WERI-Rb-1 (cell line): ENCODE results near the gene NBEAL1.
"Not testable (repeated sequence)": the region's sequence is repeated elsewhere in the genome, so short reads cannot be mapped to it uniquely, and the experiment has no call there.

ENCODE experiments used
- DNase-seq: peaks from one replicate; pipeline ENCODE4 v3.0.0-alpha.2; 2020
- H3K27ac ChIP-seq: fragments of 250-450 bp; sonication (Bioruptor Pico); 2 replicates; pipeline ENCODE4 v1.5.1; 2020; ENCODE audit warnings: mild to moderate bottlenecking, moderate library complexity
- H3K27me3 ChIP-seq: fragments of 250-450 bp; sonication (Bioruptor Pico); 2 replicates; pipeline ENCODE4 v1.5.1; 2021; ENCODE audit warnings: mild to moderate bottlenecking, low read depth, moderate library complexity; ENCODE audit not compliant: insufficient read depth, severe bottlenecking
- H3K36me3 ChIP-seq: fragments of 250-450 bp; sonication (Bioruptor Pico); 2 replicates; pipeline ENCODE4 v1.5.1; 2020; ENCODE audit warnings: mild to moderate bottlenecking, moderate library complexity
- H3K4me3 ChIP-seq: 2 replicates; pipeline ENCODE4 v1.5.1; 2011; ENCODE audit warnings: low read depth, mild to moderate bottlenecking, control low read depth, low read length
- H3K9me3 ChIP-seq: fragments of 250-450 bp; sonication (Bioruptor Pico); 2 replicates; pipeline ENCODE4 v1.5.1; 2021; ENCODE audit warnings: mild to moderate bottlenecking, moderate library complexity; ENCODE audit not compliant: severe bottlenecking
- TF ChIP-seq, protein P1 (sequence below): IDR thresholded peaks from 2 replicates; pipeline ENCODE4 v1.5.1; 2011; ENCODE audit warnings: low read depth, mild to moderate bottlenecking, control low read depth, inconsistent platforms, low read length

The NBEAL1 gene

DNA sequence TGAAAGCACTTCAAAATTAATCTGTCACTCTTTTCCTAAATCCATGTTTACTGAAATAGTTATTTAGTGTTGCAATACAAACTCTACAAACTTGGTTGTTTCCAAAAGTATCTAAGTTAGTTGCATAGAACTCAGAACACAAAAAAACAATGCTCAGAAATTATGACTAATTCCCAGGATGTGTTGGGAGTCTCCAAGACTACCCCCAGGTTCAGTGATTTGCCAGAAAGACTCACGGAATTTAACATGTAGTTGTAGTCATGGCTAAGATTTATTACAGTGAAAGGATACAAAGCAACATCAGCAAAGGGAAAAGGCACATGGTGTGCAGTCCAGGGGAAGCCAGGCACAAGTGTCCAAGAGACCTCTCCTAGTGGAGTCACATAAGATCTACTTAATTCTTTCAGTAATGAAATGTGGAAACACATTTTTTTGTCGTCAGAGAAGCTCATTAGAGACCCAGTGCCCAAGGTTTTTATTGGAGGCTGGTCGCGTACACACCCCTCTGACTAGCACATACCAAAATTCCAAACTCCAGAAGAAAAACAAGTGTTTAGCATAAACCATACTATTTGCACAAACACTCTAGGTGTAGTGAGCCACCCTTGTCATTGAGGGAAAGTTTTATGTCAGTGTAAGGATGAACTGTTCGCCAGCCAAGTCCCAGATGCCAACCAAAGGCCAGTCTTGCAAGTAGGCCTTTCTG lies 180.8 kb downstream of the NBEAL1 start:
- Histone ChIP-seq H3K27me3 (no peaks in the 10 kb centered on the region), H3K9me3 (no peaks in the 10 kb centered on the region), H3K4me3 (no peak overlapping the region), H3K27ac (no peak overlapping the region), H3K36me3 (0 out of 2 replicates have a peak, but pooled peaks cover 4% of the 10 kb centered on the region)
- TF ChIP-seq, protein P1, sequence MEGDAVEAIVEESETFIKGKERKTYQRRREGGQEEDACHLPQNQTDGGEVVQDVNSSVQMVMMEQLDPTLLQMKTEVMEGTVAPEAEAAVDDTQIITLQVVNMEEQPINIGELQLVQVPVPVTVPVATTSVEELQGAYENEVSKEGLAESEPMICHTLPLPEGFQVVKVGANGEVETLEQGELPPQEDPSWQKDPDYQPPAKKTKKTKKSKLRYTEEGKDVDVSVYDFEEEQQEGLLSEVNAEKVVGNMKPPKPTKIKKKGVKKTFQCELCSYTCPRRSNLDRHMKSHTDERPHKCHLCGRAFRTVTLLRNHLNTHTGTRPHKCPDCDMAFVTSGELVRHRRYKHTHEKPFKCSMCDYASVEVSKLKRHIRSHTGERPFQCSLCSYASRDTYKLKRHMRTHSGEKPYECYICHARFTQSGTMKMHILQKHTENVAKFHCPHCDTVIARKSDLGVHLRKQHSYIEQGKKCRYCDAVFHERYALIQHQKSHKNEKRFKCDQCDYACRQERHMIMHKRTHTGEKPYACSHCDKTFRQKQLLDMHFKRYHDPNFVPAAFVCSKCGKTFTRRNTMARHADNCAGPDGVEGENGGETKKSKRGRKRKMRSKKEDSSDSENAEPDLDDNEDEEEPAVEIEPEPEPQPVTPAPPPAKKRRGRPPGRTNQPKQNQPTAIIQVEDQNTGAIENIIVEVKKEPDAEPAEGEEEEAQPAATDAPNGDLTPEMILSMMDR, result no peak
- no peak for DNase-seq

- TF ChIP-seq, protein P1, result no peak
- no peak for DNase-seq
- no peaks in the 10 kb centered on the region for H3K36me3 ChIP-seq
- H3K27ac ChIP-seq, result no peak overlapping the region
- no peaks in the 10 kb centered on the region for H3K27me3 ChIP-seq
- H3K9me3 ChIP-seq, result no peaks in the 10 kb centered on the region
- H3K4me3 ChIP-seq, result no peak overlapping the region
Measured at GRCh38 chr2:203200866-203201265, 186.2 kb downstream of the NBEAL1 start.

- H3K9me3 ChIP-seq, result no peaks in the 10 kb centered on the region
- no peaks in the 10 kb centered on the region for H3K27me3 ChIP-seq
- no peak overlapping the region for H3K4me3 ChIP-seq
- H3K36me3 ChIP-seq, result no peaks in the 10 kb centered on the region
- DNase-seq, result no peak
- TF ChIP-seq, protein P1, result no peak
- no peak overlapping the region for H3K27ac ChIP-seq
Measured at GRCh38 chr2:203201426-203201825, 186.8 kb downstream of the NBEAL1 start.

GRCh38 chr2:203209538-203209937 lies 194.9 kb downstream of the NBEAL1 start:
- TF ChIP-seq, protein P1, result no peak
- H3K27me3 ChIP-seq, result no peaks in the 10 kb centered on the region
- H3K27ac ChIP-seq, result no peak overlapping the region
- H3K36me3 ChIP-seq, result no peaks in the 10 kb centered on the region
- H3K9me3 ChIP-seq, result peaks cover 3% of the 10 kb centered on the region
- DNase-seq, result no peak
- no peak overlapping the region for H3K4me3 ChIP-seq

- Histone ChIP-seq H3K9me3 (no peaks in the 10 kb centered on the region), H3K27ac (no peak overlapping the region), H3K36me3 (no peaks in the 10 kb centered on the region), H3K27me3 (no peaks in the 10 kb centered on the region), H3K4me3 (no peak overlapping the region)
- peak; percentile 24 for DNase-seq
- TF ChIP-seq, protein P1, result peak; percentile 69
Measured at GRCh38 chr2:203225423-203226039, 210.9 kb downstream of the NBEAL1 start.

GRCh38 chr2:203229674-203230073 lies 215.0 kb downstream of the NBEAL1 start:
- DNase-seq, H3K27ac ChIP-seq, H3K27me3 ChIP-seq, H3K4me3 ChIP-seq, H3K36me3 ChIP-seq, H3K9me3 ChIP-seq: not testable (repeated sequence)
